Hepatocyte (in vitro differentiated cells): ENCODE results near the gene SMIM10.

ENCODE experiments used
- EZH2 ChIP-seq: fragments of 200-600 bp; sonication (generic); IDR thresholded peaks from 2 replicates; pipeline ENCODE4 v1.6.1; 2016; ENCODE audit warnings: antibody characterized with exemption, mild to moderate bottlenecking, borderline replicate concordance
- EZH2phosphoT487 ChIP-seq: fragments of 200-600 bp; sonication (generic); IDR thresholded peaks from one replicate; pipeline ENCODE4 v1.6.1; 2018; ENCODE audit warnings: antibody characterized with exemption, mild to moderate bottlenecking, low read depth, moderate library complexity; ENCODE audit not compliant: unreplicated experiment, severe bottlenecking

DNA sequence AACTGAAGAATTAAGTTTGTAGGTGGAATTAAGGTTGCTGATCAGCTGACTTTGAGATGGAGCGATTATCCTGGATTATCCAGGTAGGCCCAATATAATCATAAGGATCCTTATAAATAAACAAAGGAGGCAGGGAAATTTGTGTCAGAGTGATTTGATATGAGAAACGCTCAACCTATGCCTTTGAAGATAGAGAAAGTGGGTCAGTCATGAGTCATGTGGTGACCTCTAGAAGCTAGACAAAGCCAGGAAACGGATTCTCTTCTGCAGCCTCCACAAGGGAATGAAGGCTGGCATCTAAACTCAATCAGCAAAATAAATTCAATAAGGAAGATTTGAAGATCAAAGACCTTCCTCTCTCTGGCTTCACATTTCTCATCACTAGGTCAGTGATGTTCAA, 41.5 kb upstream of the SMIM10 start:
- TF ChIP-seq EZH2 (no peak), EZH2phosphoT487 (no peak)
